Adipose tissue (tissue), 3 donors: ENCODE measurements around the gene DLX1. TPM values are rescaled to one million over a fixed set of nuclear protein-coding genes. Genes with fewer than 3 reads are reported as not detected.

ENCODE experiments used
- H3K27ac ChIP-seq: one replicate; pipeline ENCODE4 v1.5.1; 2013; ENCODE audit warnings: low read depth, low read length
- WGBS, 3 donors: extraction: QIAGEN DNeasy Blood & Tissue Kit; methylation state at CpG; one replicate each; pipeline ENCODE4 v1.1.7; 2013; 5-methylcytosine and 5-hydroxymethylcytosine counted together
- polyA plus RNA-seq, 3 donors: library from polyadenylated mRNA; stranded (reverse); fragments of 200-250 nt; gene quantifications; one replicate each; pipeline ENCODE4 v1.2.3, GENCODE V29; 2013
- donor health status: healthy with polysubstance abuse.
- donor health status: Bipolar disorder and iron deficiency.
- donor health status: healthy.

Gene DLX1
- polyA plus RNA-seq: under 1 TPM in 2 of 3 donors, not detected in 1; 0.06 to 0.16 TPM

GRCh38 chr2:172085460-172086159 is at the start of gene DLX1:
Gene DLX1, plus strand, starts transcription at chr2:172085507. Its CDS starts 171 bp downstream, at chr2:172085678.
- 5 to 7% (median 5%) methylated on average over 34 of the region's 34 CpGs for WGBS, 3 donors
- H3K27ac ChIP-seq: no peak within 1 kb of the TSS

- 91 to 96% (median 94%) methylated on average over 3 of the region's 3 CpGs for WGBS, 3 donors
- H3K27ac ChIP-seq: no peak overlapping the region
Measured at GRCh38 chr2:172038121-172038520, 47.2 kb upstream of the DLX1 start.

- H3K27ac ChIP-seq: no peak overlapping the region
- 88 to 91% (median 88%) methylated on average over 2 of the region's 2 CpGs for WGBS, 3 donors
Measured at GRCh38 chr2:172038604-172039003, 46.7 kb upstream of the DLX1 start.

GRCh38 chr2:172039011-172039704 is 46.1 kb upstream of the DLX1 start:
- 78 to 83% (median 82%) methylated on average over 3 of the region's 3 CpGs for WGBS, 3 donors

GRCh38 chr2:172040311-172040710 is 45.0 kb upstream of the DLX1 start:
- no peak overlapping the region for H3K27ac ChIP-seq
- WGBS, 3 donors: 75 to 81% (median 79%) methylated on average over 6 of the region's 6 CpGs

More at GRCh38 chr2:172039011-172039704, 46.1 kb upstream of the DLX1 start:
- H3K27ac ChIP-seq: no peak overlapping the region

GRCh38 chr2:172046080-172046678 is 39.1 kb upstream of the DLX1 start:
- WGBS, 3 donors: 41 to 68% (median 59%) methylated on average over 1 of the region's 1 CpG
- no peak overlapping the region for H3K27ac ChIP-seq

- WGBS, 3 donors: 63 to 70% (median 66%) methylated on average over 3 of the region's 3 CpGs
- no peak overlapping the region for H3K27ac ChIP-seq
Measured at GRCh38 chr2:172046866-172047565, 38.3 kb upstream of the DLX1 start.

GRCh38 chr2:172047566-172048507 is 37.5 kb upstream of the DLX1 start:
- H3K27ac ChIP-seq: no peak overlapping the region
- WGBS, 3 donors: 96 to 97% (median 97%) methylated on average over 8 of the region's 8 CpGs

GRCh38 chr2:172048508-172049503 is 36.5 kb upstream of the DLX1 start:
- WGBS, 3 donors: 91 to 94% (median 93%) methylated on average over 6 of the region's 6 CpGs
- H3K27ac ChIP-seq: no peak overlapping the region

- H3K27ac ChIP-seq: no peak overlapping the region
- WGBS, 3 donors: 93 to 96% (median 93%) methylated on average over 2 of the region's 2 CpGs
Measured at GRCh38 chr2:172049567-172050120, 35.7 kb upstream of the DLX1 start.

GRCh38 chr2:172050479-172051125 is 34.7 kb upstream of the DLX1 start:
- H3K27ac ChIP-seq: no peak overlapping the region
- 83 to 88% (median 86%) methylated on average over 1 of the region's 1 CpG for WGBS, 3 donors

- no peak overlapping the region for H3K27ac ChIP-seq
- 51 to 64% (median 58%) methylated on average over 4 of the region's 4 CpGs for WGBS, 3 donors
Measured at GRCh38 chr2:172052000-172052983, 33.0 kb upstream of the DLX1 start.

- no peak overlapping the region for H3K27ac ChIP-seq
- 85 to 91% (median 86%) methylated on average over 1 of the region's 1 CpG for WGBS, 3 donors
Measured at GRCh38 chr2:172053486-172053885, 31.8 kb upstream of the DLX1 start.

- WGBS, 3 donors: 80 to 97% (median 94%) methylated on average over 2 of the region's 2 CpGs
- no peak overlapping the region for H3K27ac ChIP-seq
Measured at GRCh38 chr2:172056293-172056692, 29.0 kb upstream of the DLX1 start.

- no peak overlapping the region for H3K27ac ChIP-seq
- 94 to 95% (median 94%) methylated on average over 5 of the region's 5 CpGs for WGBS, 3 donors
Measured at GRCh38 chr2:172058660-172059059, 26.6 kb upstream of the DLX1 start.
